Measurements from ENCODE around the gene SBF2. TPM values are rescaled to one million over a fixed set of nuclear protein-coding genes. Genes with fewer than 3 reads are reported as not detected.

The SBF2 gene
- total and polyA plus RNA-seq, 2 of the 13 experiments (the other 11 are each of a cell fraction or from before 2014, with no cell fraction given) = 24.0 to 45.8 TPM

- Histone ChIP-seq H3K9me3 (ENCODE audit: low read length) (no peaks in the 10 kb centered on the region), H3K4me2 (ENCODE audit: low read depth, low read length) (no peak overlapping the region), H4K20me1 (ENCODE audit: insufficient read depth, low read length) (no peaks in the 10 kb centered on the region), H3K27ac (ENCODE audit: extremely low read length, insufficient read depth, low read length) (no peak overlapping the region), H3K27me3 (ENCODE audit: control insufficient read depth in 1 of 2, insufficient read depth in 2 of 2, low read length in 2 of 2) (no peaks in the 10 kb centered on the region), H3K9ac (ENCODE audit: insufficient read depth, low read depth, low read length) (no peak overlapping the region), H3K79me2 (ENCODE audit: insufficient read depth, low read length) (no peaks in the 10 kb centered on the region), H3K36me3 (replicated peaks in 1 of 2; ENCODE audit: control insufficient read depth in 1 of 2, insufficient read depth in 2 of 2, low read length in 2 of 2) (peaks cover 2 to 7% of the 10 kb centered on the region in 2 experiments; a peak in 1 of 5 replicates), H3K4me1 (ENCODE audit: insufficient read depth, low read length) (no peaks in the 10 kb centered on the region), H3K4me3 (replicated peaks in 1 of 3; ENCODE audit: insufficient read depth in 1 of 3, low read depth in 2 of 3, low read length in 3 of 3) (no peak overlapping the region), H2AFZ (ENCODE audit: low read length) (no peak overlapping the region)
- 96% methylated on average over 5 of the region's 5 CpGs for WGBS (ENCODE audit: low lambda C conversion rate)
- TF ChIP-seq ETV5 (CRISPR knock-in tag; IDR thresholded peaks at IDR 0.05; ENCODE audit: borderline replicate concordance) (no peak), NFATC3 (CRISPR knock-in tag; IDR thresholded peaks at IDR 0.05) (no peak), PRMT3 (CRISPR knock-in tag; IDR thresholded peaks at IDR 0.05; ENCODE audit: borderline replicate concordance, low read depth) (no peak), TCF7 (IDR thresholded peaks at IDR 0.05; ENCODE audit: low read depth) (no peak), ZC3H13 (CRISPR knock-in tag; IDR thresholded peaks at IDR 0.05) (no peak), ZNF160 (CRISPR knock-in tag; IDR thresholded peaks at IDR 0.05) (no peak), CHD4 (IDR thresholded peaks at IDR 0.05; ENCODE audit: borderline replicate concordance, low read length) (no peak), TBL1XR1 (IDR thresholded peaks at IDR 0.05; ENCODE audit: borderline replicate concordance, low read length, partially characterized antibody) (no peak), ZBTB40 (IDR thresholded peaks at IDR 0.05) (no peak), ZBTB40 (CRISPR knock-in tag; IDR thresholded peaks at IDR 0.05) (no peak)
- in situ Hi-C loops (cut with HindIII; ENCODE audit: extremely low pct_ligation_motif_present, low pct_unique_long_range_greater_than_20kb) (no loop called here), intact Hi-C loops (cut with micrococcal nuclease; ENCODE audit: unreplicated experiment) (no loop called here)
- FAIRE-seq = no peak
- no TSS peak for BruUV-seq (replicated peaks)
- POLR2A ChIA-PET = no interaction called here
- no peak for DNase-seq (ENCODE audit: low spot score)
- CTCF ChIA-PET (ENCODE audit: low intra/inter-chr PET ratio, low total read pairs) = no interaction called here
- no peak for ATAC-seq
Measured at GRCh38 chr11:9796854-9797253, 497.2 kb downstream of the SBF2 start.
